Loucy (cell line): ENCODE data around the gene RSPH10B2.
"Not testable (repeated sequence)": the region's sequence is repeated elsewhere in the genome, so short reads cannot be mapped to it uniquely, and the experiment has no call there.

Experiments
- EZH2phosphoT487 ChIP-seq: fragments of 200-600 bp; IDR thresholded peaks from 2 replicates; pipeline ENCODE4 v1.6.1; 2018; ENCODE audit warnings: antibody characterized with exemption, mild to moderate bottlenecking, moderate library complexity, borderline replicate concordance
- TF ChIP-seq, protein P1 (sequence below): fragments of 200-600 bp; sonication (generic); conservative IDR thresholded peaks from 2 replicates; pipeline ENCODE4 v1.5.1; 2014; ENCODE audit warnings: mild to moderate bottlenecking, antibody characterized with exemption, low read length

DNA sequence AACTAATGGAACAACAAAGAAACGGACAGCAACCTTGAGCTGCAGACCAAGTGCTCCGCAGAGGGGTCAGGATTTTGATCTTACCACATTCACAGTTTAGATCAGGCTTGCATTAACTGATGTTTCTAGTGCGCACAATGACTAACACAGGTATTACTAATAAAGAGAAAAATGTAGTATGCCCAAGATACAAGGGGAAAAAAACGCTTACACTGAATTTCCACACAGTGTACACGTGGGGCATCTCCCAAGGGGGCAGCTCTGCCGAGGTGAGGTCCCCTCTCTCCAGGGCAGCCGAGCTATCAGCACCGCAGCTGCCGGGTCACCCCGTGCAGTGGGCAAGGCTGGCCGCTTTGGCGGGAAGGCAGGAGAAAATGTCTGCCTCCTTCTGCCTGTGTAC lies 46.0 kb downstream of the RSPH10B2 start:
- TF ChIP-seq, protein P1, sequence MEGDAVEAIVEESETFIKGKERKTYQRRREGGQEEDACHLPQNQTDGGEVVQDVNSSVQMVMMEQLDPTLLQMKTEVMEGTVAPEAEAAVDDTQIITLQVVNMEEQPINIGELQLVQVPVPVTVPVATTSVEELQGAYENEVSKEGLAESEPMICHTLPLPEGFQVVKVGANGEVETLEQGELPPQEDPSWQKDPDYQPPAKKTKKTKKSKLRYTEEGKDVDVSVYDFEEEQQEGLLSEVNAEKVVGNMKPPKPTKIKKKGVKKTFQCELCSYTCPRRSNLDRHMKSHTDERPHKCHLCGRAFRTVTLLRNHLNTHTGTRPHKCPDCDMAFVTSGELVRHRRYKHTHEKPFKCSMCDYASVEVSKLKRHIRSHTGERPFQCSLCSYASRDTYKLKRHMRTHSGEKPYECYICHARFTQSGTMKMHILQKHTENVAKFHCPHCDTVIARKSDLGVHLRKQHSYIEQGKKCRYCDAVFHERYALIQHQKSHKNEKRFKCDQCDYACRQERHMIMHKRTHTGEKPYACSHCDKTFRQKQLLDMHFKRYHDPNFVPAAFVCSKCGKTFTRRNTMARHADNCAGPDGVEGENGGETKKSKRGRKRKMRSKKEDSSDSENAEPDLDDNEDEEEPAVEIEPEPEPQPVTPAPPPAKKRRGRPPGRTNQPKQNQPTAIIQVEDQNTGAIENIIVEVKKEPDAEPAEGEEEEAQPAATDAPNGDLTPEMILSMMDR = not testable (repeated sequence)
- TF ChIP-seq EZH2phosphoT487 = not testable (repeated sequence)
